Hippocampal formation (tissue), 2 donors: Measurements from ENCODE around the gene GCN1.
"Not testable (repeated sequence)": the region's sequence is repeated elsewhere in the genome, so short reads cannot be mapped to it uniquely, and the experiment has no call there.

Experiments
- DNase-seq, 2 donors: peaks; one replicate each; lab custom pipeline; 2025; lab: John Stamatoyannopoulos, UW

Gene GCN1

GRCh38 chr12:120214626-120215356 lies 20.3 kb upstream of the GCN1 start:
- DNase-seq, result no peak

DNA sequence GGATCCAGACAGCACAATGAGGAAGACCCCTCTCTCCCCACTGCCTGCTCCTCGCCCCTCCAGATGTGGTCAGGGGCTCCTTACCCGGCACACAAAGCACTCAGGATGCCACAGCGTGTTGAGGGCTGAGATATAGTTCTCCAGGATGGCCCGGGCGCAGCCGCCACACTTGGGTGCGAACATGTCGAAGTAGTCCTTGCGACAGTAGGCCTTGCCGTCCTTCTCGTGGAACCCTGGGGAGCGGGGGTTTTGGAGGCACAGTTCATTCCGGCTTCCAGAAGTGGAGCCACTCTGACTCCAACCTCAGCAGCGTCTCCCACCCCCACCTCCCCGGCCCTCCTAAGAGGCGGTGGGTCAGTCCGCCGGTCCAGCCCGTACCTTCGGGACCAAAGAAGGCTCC lies 19.2 kb upstream of the GCN1 start:
- no peak for DNase-seq

DNA sequence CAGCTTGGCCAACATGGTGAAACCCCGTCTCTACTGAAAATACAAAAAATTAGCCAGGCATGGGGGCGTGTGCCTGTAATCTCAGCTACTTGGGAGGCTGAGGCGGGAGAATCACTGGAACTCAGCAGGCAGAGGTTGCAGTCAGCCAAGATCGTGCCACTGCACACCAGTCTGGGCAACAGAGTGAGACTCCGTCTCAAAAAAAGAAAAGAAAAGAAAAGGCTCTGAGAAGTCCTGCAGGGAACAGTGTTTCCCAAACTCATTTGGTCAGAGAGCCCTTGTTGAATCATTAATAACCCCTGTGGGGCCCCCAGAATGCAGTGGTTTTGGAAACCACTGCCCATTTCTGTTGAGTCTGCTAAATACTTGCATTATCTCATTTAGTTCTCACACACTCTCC lies 18.7 kb upstream of the GCN1 start:
- not testable (repeated sequence) for DNase-seq

- DNase-seq, result no peak
These were observed 17.8 kb upstream of the GCN1 start for GRCh38 chr12:120212301-120212700.

DNA sequence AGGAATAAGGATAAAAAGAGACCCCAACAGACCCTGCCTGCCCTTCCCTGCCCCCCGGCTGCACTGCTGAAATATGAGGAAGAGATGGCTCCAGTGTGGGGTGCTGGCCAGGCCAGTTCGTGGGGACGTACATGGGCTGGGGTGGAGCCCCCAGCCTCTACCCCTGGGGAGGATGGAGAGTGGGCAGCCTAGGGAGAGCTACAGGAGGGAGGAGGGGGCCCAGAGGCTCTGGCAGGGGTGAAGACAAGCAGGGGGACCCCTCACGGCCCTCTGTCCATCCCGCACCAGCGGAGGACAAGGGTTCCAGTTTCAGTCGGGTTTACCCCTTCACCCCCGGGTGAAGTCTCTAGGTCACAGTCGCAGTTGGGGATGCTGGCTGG lies 17.4 kb upstream of the GCN1 start:
- DNase-seq, result no peak

DNA sequence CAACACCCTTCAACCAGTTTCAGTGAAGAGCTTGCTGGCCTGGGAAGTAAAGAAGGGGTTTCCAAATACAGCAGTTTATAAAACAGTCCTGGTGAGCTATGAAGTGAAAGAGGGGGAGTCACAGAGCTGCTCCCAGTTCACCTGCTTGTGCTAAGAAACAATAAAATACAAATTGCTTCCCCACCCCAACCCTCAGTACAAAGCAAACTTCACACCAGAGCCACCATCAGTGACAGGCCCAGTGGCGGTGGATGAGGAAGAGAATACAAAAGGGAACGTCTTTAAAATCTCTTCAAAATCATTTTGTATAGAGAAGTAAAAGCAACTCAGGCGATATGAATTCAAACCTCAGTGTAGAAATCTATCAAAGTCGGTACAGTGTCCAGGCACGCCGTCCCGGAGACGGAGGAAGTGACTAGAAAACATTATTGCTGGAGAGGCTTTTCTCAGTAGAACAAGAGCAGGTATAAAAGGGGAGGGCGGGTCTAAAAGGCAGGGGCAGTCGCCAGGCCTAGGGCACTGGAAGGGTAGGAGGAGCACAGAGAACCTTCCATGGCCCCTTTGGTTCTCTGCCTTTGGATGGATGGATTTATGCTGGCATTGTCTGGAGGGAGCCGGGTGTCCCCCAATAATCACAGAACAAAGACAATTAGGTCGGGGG lies 16.9 kb upstream of the GCN1 start:
- DNase-seq, result no peak

GRCh38 chr12:120209851-120210250 lies 15.3 kb upstream of the GCN1 start:
- DNase-seq, result no peak

- DNase-seq, result no peak
These were observed 12.7 kb upstream of the GCN1 start for GRCh38 chr12:120207227-120207626.

DNA sequence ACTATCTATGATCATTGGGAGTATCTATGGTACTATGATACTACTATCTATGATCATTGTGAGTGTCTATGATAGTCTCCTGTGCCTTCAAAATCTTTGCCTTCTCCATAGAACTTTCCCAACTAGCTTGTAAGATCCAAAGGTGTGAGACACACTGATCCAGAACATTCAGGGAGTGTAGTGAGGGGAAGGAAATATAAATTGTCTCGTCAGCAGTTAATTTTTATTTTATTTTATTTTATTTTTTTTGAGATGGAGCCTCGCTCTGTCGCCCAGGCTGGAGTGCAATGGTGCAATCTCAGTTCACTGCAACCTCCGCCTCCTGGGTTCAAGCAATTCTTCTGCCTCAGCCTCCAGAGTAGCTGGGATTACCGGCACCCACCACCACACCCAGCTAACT lies 12.3 kb upstream of the GCN1 start:
- not testable (repeated sequence) for DNase-seq

- no peak for DNase-seq
These were observed 11.7 kb upstream of the GCN1 start for GRCh38 chr12:120206228-120206627.

DNA sequence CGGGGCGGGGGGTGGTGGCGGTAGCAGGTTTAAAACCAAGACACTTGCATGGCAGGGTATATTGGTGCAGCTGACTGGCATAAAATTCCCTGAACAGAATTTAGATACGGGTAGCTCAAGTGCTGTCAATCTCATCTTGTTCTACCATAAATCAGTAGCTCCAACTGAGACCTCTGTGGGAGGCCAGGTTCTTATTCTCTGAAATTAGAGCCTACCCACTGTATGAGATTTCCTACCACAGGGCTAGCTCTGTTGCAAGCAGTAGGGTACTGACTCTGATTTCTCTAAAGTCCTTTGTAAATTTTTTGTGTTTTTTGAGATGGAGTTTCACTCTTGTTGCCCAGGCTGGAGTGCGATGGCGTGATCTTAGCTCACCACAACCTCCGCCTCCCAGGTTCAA lies 9.7 kb upstream of the GCN1 start:
- DNase-seq, result no peak

- no peak for DNase-seq
These were observed 5.9 kb upstream of the GCN1 start for GRCh38 chr12:120200364-120200800.

- DNase-seq, result no peak
These were observed 5.2 kb upstream of the GCN1 start for GRCh38 chr12:120199595-120200306.

DNA sequence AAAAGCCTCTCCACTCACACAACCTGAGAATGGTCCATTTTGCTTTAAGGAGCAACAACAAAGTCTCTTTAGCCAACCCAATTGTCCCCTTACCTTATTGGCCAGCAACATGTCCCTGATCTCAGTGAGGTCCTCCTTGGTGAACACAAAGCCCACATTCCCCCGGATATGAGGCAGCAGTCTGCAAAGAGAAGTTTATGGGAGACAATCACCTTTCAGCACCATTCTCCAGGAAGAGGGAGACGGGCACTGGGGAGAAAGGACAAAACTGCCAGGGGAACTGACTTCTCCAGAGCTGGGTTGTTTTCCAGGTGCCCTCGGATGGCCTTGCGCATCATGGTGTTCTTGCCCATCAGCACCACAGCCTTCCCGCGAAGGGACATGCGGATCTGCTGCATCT lies 4.5 kb upstream of the GCN1 start:
- no peak for DNase-seq

DNA sequence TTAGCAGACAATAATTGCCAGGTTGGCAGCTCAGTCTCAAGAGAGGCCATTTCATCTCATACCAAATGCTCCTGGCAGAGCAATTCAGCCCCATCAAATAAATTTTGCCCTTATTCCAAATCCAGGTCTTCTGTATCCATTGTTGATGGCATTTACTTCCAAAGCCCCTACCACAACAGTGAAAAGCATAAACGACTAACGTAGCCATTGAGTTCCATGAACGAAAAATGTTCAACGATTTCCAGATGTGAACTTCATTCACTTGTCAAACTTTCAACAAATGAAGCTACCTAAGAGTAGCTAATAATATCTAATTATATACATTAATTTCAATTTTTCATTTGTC lies 3.0 kb upstream of the GCN1 start:
- no peak for DNase-seq

DNA sequence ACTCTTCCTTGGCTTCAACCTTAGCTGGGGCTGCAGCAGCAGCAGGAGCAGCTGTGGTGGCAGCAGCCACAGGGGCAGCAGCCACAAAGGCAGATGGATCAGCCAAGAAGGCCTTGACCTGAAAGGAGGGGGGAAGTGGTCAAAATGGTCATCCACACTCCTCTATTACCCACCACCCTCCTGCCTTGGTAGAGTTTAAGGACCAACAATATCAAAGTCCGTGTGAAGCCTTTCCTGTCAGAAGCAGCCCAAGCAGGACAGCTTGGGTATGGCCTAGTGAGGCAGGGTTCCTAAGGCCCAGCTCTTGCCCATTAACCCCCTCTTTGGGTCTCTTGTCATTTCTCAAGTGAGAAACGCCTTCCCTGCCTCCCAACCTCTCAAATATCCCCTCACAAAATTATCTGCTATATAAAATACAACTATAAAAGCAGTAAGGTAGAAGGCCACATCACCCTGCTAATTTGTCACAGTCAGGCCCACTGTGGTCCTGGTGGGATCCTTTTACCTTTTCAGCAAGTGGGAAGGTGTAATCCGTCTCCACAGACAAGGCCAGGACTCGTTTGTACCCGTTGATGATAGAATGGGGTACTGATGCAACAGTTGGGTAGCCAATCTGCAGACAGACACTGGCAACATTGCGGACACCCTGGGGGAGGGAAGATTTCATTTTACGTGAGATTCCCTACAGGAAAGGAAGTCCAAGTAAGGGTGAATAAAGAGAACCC lies 2.5 kb upstream of the GCN1 start:
- not testable (repeated sequence) for DNase-seq

DNA sequence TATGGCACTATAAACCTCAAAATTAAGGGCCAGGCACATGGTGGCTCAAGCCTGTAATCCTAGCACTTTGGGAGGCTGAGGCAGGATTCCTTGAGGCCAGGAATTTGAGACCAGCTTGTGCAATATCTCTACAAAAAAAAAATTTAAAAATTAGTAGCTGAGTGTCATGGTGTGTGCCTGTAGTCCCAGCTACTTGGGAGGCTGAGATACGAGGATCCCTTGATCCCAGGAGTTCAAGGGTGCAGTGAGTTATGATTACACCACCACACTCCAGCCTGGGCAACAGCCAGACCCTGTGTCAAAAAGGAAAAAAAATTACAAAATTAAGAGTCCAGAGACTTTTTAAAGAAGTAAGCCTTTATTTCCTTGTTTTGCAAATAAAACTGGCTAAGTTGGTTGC lies 1.8 kb upstream of the GCN1 start:
- no peak for DNase-seq

DNA sequence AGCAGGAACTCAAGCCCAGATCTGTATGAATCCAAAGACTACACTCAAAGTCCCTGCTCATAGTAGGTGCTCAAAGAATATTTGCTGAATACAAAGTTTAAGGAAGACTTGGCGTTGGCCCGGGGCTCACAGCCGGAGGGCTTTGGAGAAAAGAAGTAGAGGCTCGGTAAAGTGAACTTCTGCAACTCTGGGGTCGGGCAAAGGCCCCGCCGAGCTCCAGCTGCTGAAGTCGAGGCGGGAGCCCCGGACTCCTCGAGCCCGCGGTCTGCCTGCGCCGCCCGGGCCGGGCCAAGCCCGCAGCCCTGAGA lies 335 bp downstream of the GCN1 start:
- no peak for DNase-seq

DNA sequence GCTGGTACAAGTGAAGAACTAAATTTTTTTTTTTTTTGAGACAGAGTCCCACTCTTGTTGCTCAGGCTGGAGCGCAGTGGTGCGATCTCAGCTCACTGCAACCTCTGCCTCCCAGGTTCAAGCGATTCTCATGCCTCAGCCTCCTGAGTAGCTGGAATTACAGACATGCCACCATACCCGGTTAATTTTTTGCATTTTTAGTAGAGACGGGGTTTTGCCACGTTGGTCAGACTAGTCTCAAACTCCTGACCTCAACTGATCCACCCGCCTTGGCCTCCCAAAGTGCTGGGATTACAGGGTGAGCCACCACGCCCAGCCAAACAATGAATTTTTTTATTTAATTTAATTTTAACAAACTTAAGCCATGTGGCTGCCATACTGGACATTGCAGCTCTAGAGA lies 1.2 kb downstream of the GCN1 start:
- DNase-seq, result not testable (repeated sequence)

- DNase-seq, result no peak
These were observed 3.5 kb downstream of the GCN1 start for GRCh38 chr12:120190985-120191480.

GRCh38 chr12:120190386-120190785 lies 4.1 kb downstream of the GCN1 start:
- DNase-seq, result no peak

GRCh38 chr12:120186654-120187053 lies 7.9 kb downstream of the GCN1 start:
- DNase-seq, result no peak

- no peak for DNase-seq
These were observed 11.3 kb downstream of the GCN1 start for GRCh38 chr12:120183211-120183631.
